ENCODE data around the gene NF2. TPM values are rescaled to one million over a fixed set of nuclear protein-coding genes. Genes with fewer than 3 reads are reported as not detected.

NF2 gene
- 10 to 100 TPM; 21.1 to 36.1 (median 31.8) TPM for total RNA-seq

- Histone ChIP-seq H3K27me3 (no peaks in the 10 kb centered on the region), H3K4me3 (peak within 1 kb of the TSS; percentile 77 to 92 (median 89)), H3K36me3 (no peaks in the 10 kb centered on the region), H3K9me3 (no peaks in the 10 kb centered on the region), H3K4me1 (no peaks in the 10 kb centered on the region), H3K27ac (peak within 1 kb of the TSS; percentile 94 to 96)
- intact Hi-C loops (cut with DNase I; ENCODE audit: low total_unique reads) = no loop called here
- DNase-seq (ENCODE audit: low spot score in 2 of 2) = peak; percentile 98
- no peak for TF ChIP-seq POLR2A (IDR thresholded peaks at IDR 0.05)
- peak; percentile 49 to 82 (median 74) for TF ChIP-seq POLR2AphosphoS5 (IDR thresholded peaks at IDR 0.05)
- TF ChIP-seq CTCF (IDR thresholded peaks at IDR 0.05) = no peak
Measured at GRCh38 chr22:29603358-29604075, at the start of gene NF2. TSS of gene NF2 (plus strand) at chr22:29603633. CDS start at chr22:29603999, 366 bp downstream.

- H3K36me3 ChIP-seq = no peaks in the 10 kb centered on the region
- intact Hi-C loops (cut with DNase I; ENCODE audit: low total_unique reads) = no loop called here
- no peak overlapping the region for H3K4me3 ChIP-seq
- H3K9me3 ChIP-seq = no peaks in the 10 kb centered on the region
- DNase-seq (ENCODE audit: low spot score in 2 of 2) = peak; percentile 47 to 76
- peaks cover 0 to 6% of the 10 kb centered on the region in 2 donors for H3K4me1 ChIP-seq
- no peak for TF ChIP-seq CTCF (IDR thresholded peaks at IDR 0.05)
- TF ChIP-seq POLR2A (IDR thresholded peaks at IDR 0.05) = no peak
- peak in 1 of 3 donors; percentile 30 for TF ChIP-seq POLR2AphosphoS5 (IDR thresholded peaks at IDR 0.05)
- H3K27me3 ChIP-seq = no peaks in the 10 kb centered on the region
- H3K27ac ChIP-seq = peak overlapping the region; percentile 85
Measured at GRCh38 chr22:29555065-29555644, 48.3 kb upstream of the NF2 start.

GRCh38 chr22:29559030-29559429 lies 44.4 kb upstream of the NF2 start:
- H3K27ac ChIP-seq = no peak overlapping the region
- no peak for DNase-seq (ENCODE audit: low spot score in 2 of 2)
- H3K36me3 ChIP-seq = no peaks in the 10 kb centered on the region
- TF ChIP-seq POLR2A (IDR thresholded peaks at IDR 0.05) = no peak
- TF ChIP-seq POLR2AphosphoS5 (IDR thresholded peaks at IDR 0.05) = no peak
- TF ChIP-seq CTCF (IDR thresholded peaks at IDR 0.05) = no peak
- H3K27me3 ChIP-seq = no peaks in the 10 kb centered on the region
- no peaks in the 10 kb centered on the region for H3K9me3 ChIP-seq
- intact Hi-C loops (cut with DNase I; ENCODE audit: low total_unique reads) = no loop called here
- no peak overlapping the region for H3K4me3 ChIP-seq
- peaks cover 0 to 6% of the 10 kb centered on the region in 2 donors for H3K4me1 ChIP-seq

GRCh38 chr22:29559853-29560252 lies 43.6 kb upstream of the NF2 start:
- intact Hi-C loops (cut with DNase I; ENCODE audit: low total_unique reads) = no loop called here
- H3K4me1 ChIP-seq = no peaks in the 10 kb centered on the region
- H3K9me3 ChIP-seq = no peaks in the 10 kb centered on the region
- no peak for DNase-seq (ENCODE audit: low spot score in 2 of 2)
- no peaks in the 10 kb centered on the region for H3K36me3 ChIP-seq
- H3K27ac ChIP-seq = no peak overlapping the region
- TF ChIP-seq CTCF (IDR thresholded peaks at IDR 0.05) (no peak), POLR2A (IDR thresholded peaks at IDR 0.05) (no peak), POLR2AphosphoS5 (IDR thresholded peaks at IDR 0.05) (no peak)
- no peak overlapping the region for H3K4me3 ChIP-seq
- no peaks in the 10 kb centered on the region for H3K27me3 ChIP-seq

Data from breast epithelium (tissue), 4 donors.